HCT116 (cell line): ENCODE results near the gene EMILIN1.

Experiments
- CEBPB ChIP-seq: IDR thresholded peaks from 2 replicates; pipeline ENCODE4 v1.6.1; 2012; ENCODE audit warnings: low read depth
- ELF1 ChIP-seq: IDR thresholded peaks from 2 replicates; pipeline ENCODE4 v1.6.1; 2012; ENCODE audit warnings: low read depth, borderline replicate concordance
- EZH2 ChIP-seq: fragments of 200-600 bp; sonication (generic); IDR thresholded peaks from 2 replicates; pipeline ENCODE4 v1.6.1; 2017; ENCODE audit warnings: antibody characterized with exemption, mixed run types
- EZH2phosphoT487 ChIP-seq: fragments of 200-600 bp; IDR thresholded peaks from 2 replicates; pipeline ENCODE4 v1.6.1; 2018; ENCODE audit warnings: antibody characterized with exemption, borderline replicate concordance
- JUND ChIP-seq: IDR thresholded peaks from 2 replicates; pipeline ENCODE4 v1.6.1; 2012
- POLR2A ChIP-seq: IDR thresholded peaks from 2 replicates; pipeline ENCODE4 v1.7.0; 2011; ENCODE audit warnings: borderline replicate concordance; ENCODE audit not compliant: insufficient read depth, insufficient read length; ENCODE audit errors: extremely low read depth
- POLR2AphosphoS5 ChIP-seq: IDR thresholded peaks from 2 replicates; pipeline ENCODE4 v1.6.1; 2011; ENCODE audit warnings: mild to moderate bottlenecking, low read depth, low read length, moderate library complexity
- RAD21 ChIP-seq: IDR thresholded peaks from 2 replicates; pipeline ENCODE4 v1.6.1; 2012; ENCODE audit warnings: low read depth, mild to moderate bottlenecking
- TCF7L2 ChIP-seq: IDR thresholded peaks from 2 replicates; pipeline ENCODE4 v1.7.0; 2011; ENCODE audit warnings: borderline replicate concordance, inconsistent platforms; ENCODE audit not compliant: insufficient read depth, insufficient read length; ENCODE audit errors: extremely low read depth
- YY1 ChIP-seq: IDR thresholded peaks from 2 replicates; pipeline ENCODE4 v1.6.1; 2011; ENCODE audit warnings: low read length, low read depth, moderate library complexity, mild to moderate bottlenecking; ENCODE audit not compliant: insufficient replicate concordance; ENCODE audit errors: extremely low read depth
- ZFX ChIP-seq: fragments of 450-650 bp; IDR thresholded peaks from 2 replicates; pipeline ENCODE4 v1.6.1; 2017
- TF ChIP-seq, protein P1 (sequence below), 3 experiments: fragments of 200-600 bp in 1 of 3; sonication (generic) in 1 of 3; IDR thresholded peaks in 2 of 3; conservative IDR thresholded peaks in 1 of 3; 2 replicates each; pipeline ENCODE4 v1.5.1; 2012 to 2017; ENCODE audit warnings: low read depth in 2 of 3, low read length in 2 of 3, antibody characterized with exemption in 1 of 3, borderline replicate concordance in 1 of 3, control low read depth in 1 of 3, mild to moderate bottlenecking in 1 of 3, mixed read lengths in 1 of 3, mixed run types in 1 of 3, moderate library complexity in 1 of 3; ENCODE audit not compliant: insufficient read depth in 1 of 3
- TF ChIP-seq, protein P2 (sequence below): IDR thresholded peaks from 2 replicates; pipeline ENCODE4 v1.6.1; 2012

DNA sequence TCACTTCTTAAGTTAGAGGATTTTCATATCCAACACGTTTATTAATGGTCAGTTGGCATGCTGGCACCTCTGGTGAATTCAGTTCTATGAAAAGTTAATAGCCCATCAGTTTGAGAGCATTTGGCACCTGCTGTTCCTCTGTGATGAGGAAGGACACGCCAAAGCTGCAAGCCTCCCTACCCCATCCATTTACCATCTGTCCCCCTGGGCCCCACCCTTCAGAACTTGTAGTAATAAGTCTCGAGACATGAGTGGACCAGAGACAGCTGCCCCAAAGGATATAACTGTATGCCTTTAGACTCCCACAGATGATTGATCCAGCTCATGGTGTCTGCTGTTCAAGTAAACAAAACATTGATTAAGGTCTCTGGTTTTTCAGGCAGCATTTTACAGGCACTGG lies 13.3 kb upstream of the EMILIN1 start:
- TF ChIP-seq RAD21 (no peak), EZH2 (no peak), TCF7L2 (no peak), JUND (no peak), EZH2phosphoT487 (no peak), CEBPB (no peak), POLR2A (no peak), POLR2AphosphoS5 (no peak), ELF1 (no peak), YY1 (no peak), ZFX (no peak)
- TF ChIP-seq, protein P1, sequence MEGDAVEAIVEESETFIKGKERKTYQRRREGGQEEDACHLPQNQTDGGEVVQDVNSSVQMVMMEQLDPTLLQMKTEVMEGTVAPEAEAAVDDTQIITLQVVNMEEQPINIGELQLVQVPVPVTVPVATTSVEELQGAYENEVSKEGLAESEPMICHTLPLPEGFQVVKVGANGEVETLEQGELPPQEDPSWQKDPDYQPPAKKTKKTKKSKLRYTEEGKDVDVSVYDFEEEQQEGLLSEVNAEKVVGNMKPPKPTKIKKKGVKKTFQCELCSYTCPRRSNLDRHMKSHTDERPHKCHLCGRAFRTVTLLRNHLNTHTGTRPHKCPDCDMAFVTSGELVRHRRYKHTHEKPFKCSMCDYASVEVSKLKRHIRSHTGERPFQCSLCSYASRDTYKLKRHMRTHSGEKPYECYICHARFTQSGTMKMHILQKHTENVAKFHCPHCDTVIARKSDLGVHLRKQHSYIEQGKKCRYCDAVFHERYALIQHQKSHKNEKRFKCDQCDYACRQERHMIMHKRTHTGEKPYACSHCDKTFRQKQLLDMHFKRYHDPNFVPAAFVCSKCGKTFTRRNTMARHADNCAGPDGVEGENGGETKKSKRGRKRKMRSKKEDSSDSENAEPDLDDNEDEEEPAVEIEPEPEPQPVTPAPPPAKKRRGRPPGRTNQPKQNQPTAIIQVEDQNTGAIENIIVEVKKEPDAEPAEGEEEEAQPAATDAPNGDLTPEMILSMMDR (IDR thresholded peaks at IDR 0.05 in 2 of 3, conservative IDR thresholded peaks at IDR 0.05 in 1 of 3; ENCODE audit: borderline replicate concordance in 1 of 3, insufficient read depth in 1 of 3, low read depth in 2 of 3, low read length in 2 of 3): no peak
- TF ChIP-seq, protein P2, sequence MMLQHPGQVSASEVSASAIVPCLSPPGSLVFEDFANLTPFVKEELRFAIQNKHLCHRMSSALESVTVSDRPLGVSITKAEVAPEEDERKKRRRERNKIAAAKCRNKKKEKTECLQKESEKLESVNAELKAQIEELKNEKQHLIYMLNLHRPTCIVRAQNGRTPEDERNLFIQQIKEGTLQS: no peak
